Activated B cell treated with CpG ODN at 0.5 μM for 24 hours (primary cell): Measurements from ENCODE around the gene PNMA3. TPM values are rescaled to one million over a fixed set of nuclear protein-coding genes. Genes with fewer than 3 reads are reported as not detected.

Experiments
- ATAC-seq: fragments of 200-7000 bp; cut with Tn5 transposase; one replicate; pipeline ENCODE4 v1.10.0; 2021; ENCODE audit warnings: low read depth, mild to moderate bottlenecking, moderate library complexity
- CTCF ChIA-PET: fragments of 350-600 bp; sonication (Branson Sonifier 250); formaldehyde crosslinking; loops from one replicate; lab custom pipeline; 2021; ENCODE audit warnings: antibody characterized with exemption; lab: Charles Lee
- POLR2A ChIA-PET: fragments of 350-600 bp; sonication (Branson Sonifier 250); formaldehyde crosslinking; loops from one replicate; lab custom pipeline; 2021; ENCODE audit warnings: antibody characterized with exemption; lab: Charles Lee
- DNase-seq: peaks from one replicate; pipeline ENCODE4 v3.0.0; 2022
- H3K27ac Mint-ChIP-seq: one replicate; pipeline ENCODE4 v1.8.0; 2020; ENCODE audit warnings: mixed read lengths
- H3K27me3 Mint-ChIP-seq: one replicate; pipeline ENCODE4 v1.8.0; 2021; ENCODE audit warnings: mixed read lengths
- H3K36me3 Mint-ChIP-seq: one replicate; pipeline ENCODE4 v1.8.0; 2021; ENCODE audit warnings: low read depth, mixed read lengths
- H3K4me1 Mint-ChIP-seq: one replicate; pipeline ENCODE4 v1.8.0; 2021; ENCODE audit warnings: mixed read lengths
- H3K4me3 Mint-ChIP-seq: one replicate; pipeline ENCODE4 v1.8.0; 2020; ENCODE audit warnings: mild to moderate bottlenecking, mixed read lengths
- H3K9me3 Mint-ChIP-seq: one replicate; pipeline ENCODE4 v1.8.0; 2020; ENCODE audit warnings: mixed read lengths
- intact Hi-C: fragments of 100-400 bp; cut with micrococcal nuclease; formaldehyde crosslinking; loops from one replicate; pipeline ENCODE4 v1.15.1; 2024
- total RNA-seq: library from RNA; stranded (reverse); gene quantifications from 2 replicates; pipeline ENCODE4 v1.2.3, GENCODE V29; 2022
- TF ChIP-seq, protein P1 (sequence below): fragments of 200-600 bp; IDR thresholded peaks from one replicate; pipeline ENCODE4 v1.8.0; 2022; ENCODE audit warnings: antibody characterized with exemption, mild to moderate bottlenecking

The PNMA3 gene
- total RNA-seq, 1 donor from 2014 or later, result 1.9 TPM

DNA sequence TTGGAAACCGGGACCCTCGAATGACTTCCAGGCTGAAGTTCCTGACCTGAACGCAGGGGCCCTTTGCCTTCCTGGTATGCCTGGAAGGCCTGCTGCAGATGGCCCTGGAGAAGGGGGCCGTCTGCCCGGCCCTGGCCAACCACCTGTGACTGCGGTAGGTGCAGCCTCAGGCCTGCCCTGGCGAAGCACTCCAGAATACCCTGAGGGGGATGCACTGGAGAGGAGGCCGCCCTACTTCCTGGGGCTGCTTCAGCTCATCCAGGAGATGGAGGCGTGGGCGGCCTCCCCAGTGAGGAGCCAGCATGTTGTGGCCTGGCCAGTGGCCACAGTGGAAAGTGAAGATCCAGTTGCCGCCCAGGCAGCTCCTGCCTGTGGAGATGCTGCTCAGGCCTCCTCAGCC is 26.4 kb upstream of the PNMA3 start:
- ATAC-seq, result no peak
- H3K4me3 Mint-ChIP-seq, result no peak overlapping the region
- H3K27ac Mint-ChIP-seq, result no peak overlapping the region
- ChIA-PET POLR2A (no interaction called here), CTCF (no interaction called here)
- H3K27me3 Mint-ChIP-seq, result no peaks in the 10 kb centered on the region
- H3K9me3 Mint-ChIP-seq, result no peaks in the 10 kb centered on the region
- peaks cover 2% of the 10 kb centered on the region for H3K4me1 Mint-ChIP-seq
- intact Hi-C loops, result loop anchor here (5.0 kb wide), 1 partner anchor 88 kb away; no protein-coding TSS in a partner anchor
- no peak for DNase-seq
- no peaks in the 10 kb centered on the region for H3K36me3 Mint-ChIP-seq
- TF ChIP-seq, protein P1, sequence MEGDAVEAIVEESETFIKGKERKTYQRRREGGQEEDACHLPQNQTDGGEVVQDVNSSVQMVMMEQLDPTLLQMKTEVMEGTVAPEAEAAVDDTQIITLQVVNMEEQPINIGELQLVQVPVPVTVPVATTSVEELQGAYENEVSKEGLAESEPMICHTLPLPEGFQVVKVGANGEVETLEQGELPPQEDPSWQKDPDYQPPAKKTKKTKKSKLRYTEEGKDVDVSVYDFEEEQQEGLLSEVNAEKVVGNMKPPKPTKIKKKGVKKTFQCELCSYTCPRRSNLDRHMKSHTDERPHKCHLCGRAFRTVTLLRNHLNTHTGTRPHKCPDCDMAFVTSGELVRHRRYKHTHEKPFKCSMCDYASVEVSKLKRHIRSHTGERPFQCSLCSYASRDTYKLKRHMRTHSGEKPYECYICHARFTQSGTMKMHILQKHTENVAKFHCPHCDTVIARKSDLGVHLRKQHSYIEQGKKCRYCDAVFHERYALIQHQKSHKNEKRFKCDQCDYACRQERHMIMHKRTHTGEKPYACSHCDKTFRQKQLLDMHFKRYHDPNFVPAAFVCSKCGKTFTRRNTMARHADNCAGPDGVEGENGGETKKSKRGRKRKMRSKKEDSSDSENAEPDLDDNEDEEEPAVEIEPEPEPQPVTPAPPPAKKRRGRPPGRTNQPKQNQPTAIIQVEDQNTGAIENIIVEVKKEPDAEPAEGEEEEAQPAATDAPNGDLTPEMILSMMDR, result no peak

DNA sequence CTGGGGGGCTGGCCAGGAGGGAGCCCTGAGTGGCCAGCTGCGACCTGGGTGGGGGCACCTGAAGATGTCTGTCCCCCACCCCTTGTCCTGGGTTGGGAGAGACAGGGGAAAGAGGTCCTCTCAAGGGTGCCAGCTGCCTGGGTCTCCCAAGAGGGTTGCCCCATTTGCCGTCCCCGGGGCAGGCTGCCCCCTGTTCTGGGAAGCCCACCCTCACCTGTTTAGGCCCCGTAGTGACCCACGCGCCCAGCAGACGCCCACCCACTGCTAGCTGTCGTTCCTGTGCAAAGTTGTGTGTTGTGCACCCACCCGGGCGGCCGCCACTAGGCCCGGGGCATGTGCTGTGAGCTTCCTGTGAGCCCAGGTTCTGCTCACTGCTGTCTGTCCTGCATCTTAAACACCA is 25.5 kb upstream of the PNMA3 start:
- no peak for ATAC-seq
- peaks cover 2% of the 10 kb centered on the region for H3K4me1 Mint-ChIP-seq
- CTCF ChIA-PET, result interaction anchor here (0.7 kb wide), 1 partner anchor 509 kb away, joined by 3 read pairs; no protein-coding TSS in a partner anchor
- intact Hi-C loops, result loop anchor here (5.0 kb wide), 1 partner anchor 88 kb away; no protein-coding TSS in a partner anchor
- no peak overlapping the region for H3K27ac Mint-ChIP-seq
- POLR2A ChIA-PET, result no interaction called here
- TF ChIP-seq, protein P1, result no peak
- H3K4me3 Mint-ChIP-seq, result no peak overlapping the region
- no peak for DNase-seq
- no peaks in the 10 kb centered on the region for H3K36me3 Mint-ChIP-seq
- H3K9me3 Mint-ChIP-seq, result no peaks in the 10 kb centered on the region
- no peaks in the 10 kb centered on the region for H3K27me3 Mint-ChIP-seq

DNA sequence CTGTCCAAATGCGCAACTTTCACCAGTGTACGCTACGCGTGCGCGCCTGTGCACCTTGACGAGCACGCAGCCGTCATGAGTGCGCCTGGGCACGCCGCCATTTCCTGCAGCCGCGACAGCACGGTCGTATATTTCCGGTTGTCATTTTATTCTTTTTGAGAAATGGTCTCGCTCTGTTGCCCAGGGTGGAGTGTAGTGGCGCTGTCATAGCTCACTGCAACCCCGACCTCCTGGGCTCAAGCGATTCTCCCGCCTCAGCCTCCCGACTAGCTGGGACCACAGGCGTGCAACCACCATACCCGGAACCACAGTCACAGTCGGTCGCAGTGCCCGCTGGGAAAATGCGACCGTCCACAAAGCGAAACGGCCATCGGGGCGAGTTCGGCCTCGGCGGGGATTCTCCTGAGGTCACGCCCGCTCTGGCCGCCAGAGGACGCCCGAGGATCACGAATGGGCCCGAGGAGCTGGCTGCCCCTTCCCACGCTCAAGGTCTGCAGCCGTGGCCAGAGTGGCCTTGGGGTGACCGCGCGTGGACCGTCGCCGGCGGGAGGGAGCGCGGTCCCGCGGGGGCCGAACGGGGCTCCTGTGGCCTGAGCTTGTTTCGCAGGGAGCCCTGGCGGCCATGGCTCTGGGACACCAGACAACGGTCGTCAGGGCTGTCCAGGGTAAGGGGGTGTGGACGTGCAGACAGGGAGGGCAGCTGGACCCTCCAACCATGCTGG is 23.7 kb upstream of the PNMA3 start:
- DNase-seq, result peak; percentile 70

DNA sequence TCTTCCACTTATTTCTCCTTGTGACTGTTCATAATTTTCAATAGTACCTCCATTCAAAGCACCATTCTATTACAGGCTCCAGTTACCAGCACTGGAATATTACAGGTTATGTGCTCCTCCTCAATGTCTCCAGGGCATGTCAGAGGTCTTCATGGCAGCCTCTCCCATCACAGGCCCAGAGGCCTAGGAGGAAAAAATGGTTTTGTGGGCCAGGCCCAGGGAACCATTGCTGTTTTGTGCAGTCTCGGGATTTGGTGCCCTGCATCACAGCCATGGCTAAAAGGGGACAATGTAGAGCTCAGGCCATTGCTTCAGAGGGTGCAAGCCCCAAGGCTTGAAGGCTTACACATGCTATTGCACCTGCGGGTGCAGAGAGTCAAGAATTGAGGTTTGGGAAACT is 7.2 kb upstream of the PNMA3 start:
- Mint-ChIP-seq H3K9me3 (peaks cover 10% of the 10 kb centered on the region), H3K36me3 (peaks cover 16% of the 10 kb centered on the region), H3K4me1 (no peaks in the 10 kb centered on the region), H3K4me3 (no peak overlapping the region), H3K27me3 (no peaks in the 10 kb centered on the region), H3K27ac (no peak overlapping the region)
- intact Hi-C loops, result no loop called here
- CTCF ChIA-PET, result no interaction called here
- no peak for ATAC-seq
- POLR2A ChIA-PET, result no interaction called here
- DNase-seq, result no peak
- TF ChIP-seq, protein P1, result no peak

More for the DNA sequence above, 23.7 kb upstream of the PNMA3 start:
- ChIA-PET POLR2A (interaction anchor here (0.9 to 1.5 kb wide), 5 partner anchors 74 to 475 kb away, joined by 3 to 6 read pairs (median 3); partner anchors contain the start of genes HAUS7 and ZNF275), CTCF (interaction anchor here (0.9 to 1.9 kb wide), 12 partner anchors 32 to 894 kb away, joined by 3 to 9 read pairs (median 3); partner anchors contain the start of gene HAUS7)
- Mint-ChIP-seq H3K4me3 (peak overlapping the region; percentile 89), H3K4me1 (peaks cover 2% of the 10 kb centered on the region), H3K27me3 (no peaks in the 10 kb centered on the region), H3K9me3 (no peaks in the 10 kb centered on the region), H3K27ac (peak overlapping the region; percentile 92), H3K36me3 (no peaks in the 10 kb centered on the region)
- intact Hi-C loops, result loop anchor here (1.0 to 5.0 kb wide), 6 partner anchors 73 to 914 kb away; no protein-coding TSS in a partner anchor
- peak; percentile 87 for ATAC-seq
- TF ChIP-seq, protein P1, result no peak

DNA sequence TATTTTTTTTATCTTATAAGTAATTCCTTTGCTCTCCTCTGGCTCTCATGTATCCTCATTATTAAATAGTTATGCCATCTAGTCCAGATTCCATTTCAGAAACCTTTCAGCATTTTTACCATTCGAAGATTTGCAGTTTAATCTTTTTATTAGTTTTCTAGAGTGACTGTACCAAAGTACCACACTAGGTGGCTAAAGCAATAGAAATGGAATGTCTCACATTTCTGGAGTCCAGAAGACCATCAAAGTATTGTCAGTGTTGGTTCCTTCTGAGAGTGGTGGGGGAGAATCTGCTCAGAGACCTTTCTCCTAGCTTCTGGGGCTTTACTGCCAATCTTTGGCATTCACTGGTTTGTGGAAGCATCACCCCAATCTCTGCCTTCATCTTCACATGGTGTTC is 3.7 kb upstream of the PNMA3 start:
- peaks cover 5% of the 10 kb centered on the region for H3K27me3 Mint-ChIP-seq
- peaks cover 10% of the 10 kb centered on the region for H3K9me3 Mint-ChIP-seq
- ChIA-PET CTCF (interaction anchor here (1.4 kb wide), 1 partner anchor 615 kb away, joined by 4 read pairs; no protein-coding TSS in a partner anchor), POLR2A (interaction anchor here (0.6 kb wide), 1 partner anchor 418 kb away, joined by 12 read pairs; the partner anchor contains the start of gene HAUS7)
- no peak overlapping the region for H3K27ac Mint-ChIP-seq
- H3K36me3 Mint-ChIP-seq, result peaks cover 16% of the 10 kb centered on the region
- TF ChIP-seq, protein P1, result no peak
- ATAC-seq, result no peak
- H3K4me3 Mint-ChIP-seq, result no peak overlapping the region
- peaks cover 4% of the 10 kb centered on the region for H3K4me1 Mint-ChIP-seq
- intact Hi-C loops, result no loop called here
- no peak for DNase-seq
